Measurements from ENCODE around the gene PGAP6.
"Not testable (repeated sequence)": the region's sequence is repeated elsewhere in the genome, so short reads cannot be mapped to it uniquely, and the experiment has no call there.

The PGAP6 gene

DNA sequence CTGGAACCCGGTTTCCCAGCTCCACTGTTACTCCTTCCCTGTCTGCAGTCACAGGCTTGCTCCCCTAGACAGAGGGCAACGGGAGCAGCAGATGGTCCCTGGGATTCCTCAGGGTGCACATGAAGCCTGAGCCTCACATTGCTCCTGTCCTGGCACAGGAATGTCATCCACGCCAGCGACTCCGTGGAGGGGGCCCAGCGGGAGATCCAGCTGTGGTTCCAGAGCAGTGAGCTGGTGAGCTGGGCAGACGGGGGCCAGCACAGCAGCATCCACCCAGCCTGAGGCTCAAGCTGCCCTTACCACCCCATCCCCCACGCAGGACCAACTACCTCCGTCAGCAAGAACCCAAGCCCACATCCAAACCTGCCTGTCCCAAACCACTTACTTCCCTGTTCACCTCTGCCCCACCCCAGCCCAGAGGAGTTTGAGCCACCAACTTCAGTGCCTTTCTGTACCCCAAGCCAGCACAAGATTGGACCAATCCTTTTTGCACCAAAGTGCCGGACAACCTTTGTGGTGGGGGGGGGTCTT is 18.3 kb upstream of the PGAP6 start:
- no peak for DNase-seq

DNA sequence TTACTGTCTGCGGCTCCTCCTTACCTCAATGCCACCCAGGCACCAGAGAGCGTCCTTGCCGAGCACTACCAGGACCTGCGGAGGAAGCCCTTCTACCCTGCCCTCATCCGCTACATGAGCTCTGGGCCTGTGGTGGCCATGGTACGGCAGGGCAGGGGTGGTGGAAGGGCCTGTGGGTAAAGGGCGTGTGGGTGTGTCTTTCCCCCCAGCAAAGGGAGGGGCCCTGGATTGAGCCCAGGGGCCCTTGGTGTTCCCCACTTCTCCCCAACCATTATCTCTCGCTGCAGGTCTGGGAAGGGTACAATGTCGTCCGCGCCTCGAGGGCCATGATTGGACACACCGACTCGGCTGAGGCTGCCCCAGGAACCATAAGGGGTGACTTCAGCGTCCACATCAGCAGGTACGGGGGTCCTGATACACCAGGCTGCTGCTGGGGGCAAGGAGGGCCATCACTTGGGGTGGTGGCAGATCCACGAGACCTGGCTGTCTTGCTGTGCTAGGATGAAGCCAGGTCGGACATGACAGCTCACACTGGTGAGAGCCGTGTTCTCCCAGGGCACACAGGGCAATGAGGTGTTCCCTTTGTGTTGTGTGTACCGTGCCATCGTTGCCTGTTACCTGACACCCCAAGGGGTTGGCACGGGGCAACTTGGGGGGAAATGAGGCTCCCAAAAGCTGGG is 17.7 kb upstream of the PGAP6 start:
- DNase-seq: no peak

DNA sequence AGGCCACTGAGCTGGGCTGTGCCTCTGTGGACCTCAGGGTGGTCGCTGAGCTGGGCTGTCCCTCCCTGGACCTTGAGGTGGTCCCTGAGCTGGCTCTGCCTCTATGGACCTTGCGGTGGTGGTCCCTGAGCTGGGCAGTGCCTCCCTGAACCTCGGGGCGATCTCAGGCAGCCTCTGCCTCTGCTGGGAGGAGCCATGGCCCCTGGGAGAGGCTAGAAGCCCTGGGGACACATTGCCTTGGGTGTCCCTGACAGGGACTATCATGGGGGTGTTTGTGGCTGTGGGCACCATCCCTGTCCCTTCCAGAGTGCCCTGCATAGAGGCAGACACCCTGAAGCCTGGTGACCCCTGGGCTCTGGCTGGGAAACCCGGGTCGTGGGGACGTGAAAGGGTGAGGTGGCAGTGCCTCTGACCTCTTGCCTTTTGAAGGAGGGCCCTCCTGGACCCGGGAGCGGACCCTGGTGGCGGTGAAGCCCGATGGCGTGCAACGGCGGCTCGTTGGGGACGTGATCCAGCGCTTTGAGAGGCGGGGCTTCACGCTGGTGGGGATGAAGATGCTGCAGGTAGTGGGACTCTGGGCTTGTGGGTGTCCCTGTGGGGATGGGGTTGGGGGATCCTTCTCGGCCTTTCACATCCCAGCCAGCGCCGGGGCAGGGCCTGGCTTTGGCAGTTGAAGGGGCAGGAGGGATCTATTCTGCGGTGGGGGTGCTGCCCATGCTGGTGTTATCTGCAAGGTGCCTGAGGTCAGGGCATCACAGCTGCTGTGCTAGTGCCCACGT is 17.0 kb upstream of the PGAP6 start:
- DNase-seq: no peak

DNA sequence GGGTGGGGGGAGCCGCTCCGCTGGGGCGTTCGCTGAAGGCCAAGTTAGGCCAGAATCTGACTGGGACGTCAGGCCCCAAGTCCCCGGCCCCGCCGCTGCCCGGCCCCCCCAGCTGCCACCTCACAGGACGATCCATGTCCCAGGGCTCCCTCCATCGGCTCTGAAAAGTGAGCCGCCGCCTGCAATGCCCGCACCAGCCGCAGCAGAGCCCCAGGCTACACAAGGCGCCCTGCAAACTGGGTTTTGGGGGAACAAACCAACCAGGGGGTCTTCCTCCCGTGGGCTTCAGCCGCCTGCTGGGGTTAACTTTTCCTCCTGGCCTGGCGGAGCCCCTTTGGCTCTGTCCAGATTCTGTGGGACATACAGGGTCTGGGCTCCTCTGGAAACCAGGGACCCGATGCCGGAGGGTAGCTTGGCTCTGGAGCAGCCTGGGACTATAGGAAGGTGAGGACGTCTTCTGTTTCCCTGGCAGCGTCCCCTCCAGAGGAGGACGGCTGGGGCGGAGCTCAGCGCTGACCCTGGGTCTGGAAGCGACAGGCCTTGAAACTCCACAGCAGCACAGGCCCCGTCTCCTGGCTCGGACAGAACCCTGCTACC is 16.1 kb upstream of the PGAP6 start:
- no peak for DNase-seq

DNA sequence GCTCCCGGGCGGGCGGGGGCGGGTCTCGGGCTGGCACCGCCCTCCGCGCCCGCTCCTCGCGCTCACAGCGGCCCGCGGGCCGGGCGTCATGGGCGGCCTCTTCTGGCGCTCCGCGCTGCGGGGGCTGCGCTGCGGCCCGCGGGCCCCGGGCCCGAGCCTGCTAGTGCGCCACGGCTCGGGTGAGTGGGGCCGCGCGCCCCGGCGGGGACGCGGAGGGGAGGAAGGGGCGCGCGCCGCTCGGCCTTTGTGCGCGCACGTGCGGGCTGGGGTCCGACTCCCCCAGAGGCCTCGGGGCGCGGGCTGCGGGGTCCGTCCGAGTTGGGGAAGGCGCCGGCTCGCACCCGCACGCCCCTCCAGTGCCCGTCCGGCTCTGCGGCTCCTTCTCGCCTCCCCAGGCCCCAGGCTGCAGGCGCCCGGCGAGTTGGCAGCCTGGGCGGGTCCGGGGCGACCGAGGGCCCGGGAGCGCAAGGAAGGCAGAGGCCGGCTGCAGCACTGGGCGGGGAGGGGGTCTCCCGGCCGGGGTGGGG is 15.4 kb upstream of the PGAP6 start, which contains the start of gene NME4:
Gene NME4, plus strand, starts transcription at position 65 of the 527 bp plus-strand sequence. Its CDS starts 24 bp downstream, at position 89.
- no peak for DNase-seq

DNA sequence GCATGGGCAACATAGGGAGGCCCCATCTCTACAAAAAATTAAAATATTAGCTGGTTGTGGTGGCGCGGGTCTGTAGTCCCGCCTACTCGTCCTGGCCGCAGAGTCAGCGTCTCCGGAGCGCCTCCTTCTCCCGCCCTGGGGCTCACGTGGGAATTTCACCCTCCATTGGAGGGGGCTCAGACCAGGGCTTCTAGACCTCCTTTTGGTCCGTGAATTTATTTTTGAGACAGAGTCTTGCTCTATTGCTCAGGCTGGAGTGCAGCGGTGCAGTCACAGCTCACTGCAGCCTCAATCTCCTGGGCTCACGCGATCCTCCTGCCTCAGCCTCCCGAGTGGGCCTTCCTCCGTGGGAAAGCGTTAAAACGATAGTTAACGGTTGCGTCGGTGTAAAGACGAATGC is 14.8 kb upstream of the PGAP6 start:
- no peak for DNase-seq

DNA sequence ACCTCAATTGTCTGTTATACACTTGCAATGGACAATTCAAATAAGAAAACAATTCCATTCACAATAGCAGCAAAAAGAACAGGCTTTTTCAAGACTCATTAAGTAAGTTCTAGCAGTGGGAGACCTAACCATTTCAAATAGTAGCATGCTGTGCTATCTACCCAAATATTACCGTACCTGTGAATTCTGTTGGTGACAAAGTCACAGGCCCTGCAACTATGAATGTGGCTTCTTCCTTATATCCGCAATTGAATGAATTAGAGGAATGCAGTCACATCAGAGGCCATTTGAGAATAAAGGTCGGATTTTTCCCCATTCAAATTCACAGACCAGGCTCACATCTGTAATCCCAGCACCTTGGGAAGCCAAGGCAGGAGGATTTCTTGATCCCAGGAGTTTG is 14.4 kb upstream of the PGAP6 start:
- no peak for DNase-seq

DNA sequence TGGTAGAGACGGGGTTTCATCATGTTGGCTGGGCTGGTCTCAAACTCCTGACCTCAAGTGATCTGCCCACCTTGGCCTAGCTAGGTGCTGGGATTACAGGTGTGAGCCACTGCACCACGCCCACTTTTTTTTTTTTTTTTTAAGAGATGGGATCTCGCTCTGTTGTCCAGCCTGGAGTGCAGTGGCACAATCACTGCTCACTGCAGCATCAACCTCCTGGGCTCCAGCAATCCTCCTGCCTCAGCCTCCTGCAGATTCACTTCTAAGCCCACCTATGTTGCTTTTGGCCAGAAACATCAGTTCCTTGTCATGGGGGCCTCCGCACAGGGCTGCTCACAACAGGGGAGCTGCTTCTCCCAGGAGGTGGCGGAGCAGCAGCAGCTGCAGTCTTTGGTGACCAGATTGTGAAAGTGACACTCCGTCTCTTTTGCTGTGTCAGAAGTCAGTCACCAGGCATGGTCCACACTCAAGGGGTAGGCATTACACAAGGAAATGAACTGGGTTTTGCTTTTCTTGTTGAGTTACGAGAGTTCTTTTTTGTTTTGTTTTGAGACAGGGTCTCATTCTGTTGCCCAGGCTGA is 10.8 kb upstream of the PGAP6 start:
- no peak for DNase-seq

DNA sequence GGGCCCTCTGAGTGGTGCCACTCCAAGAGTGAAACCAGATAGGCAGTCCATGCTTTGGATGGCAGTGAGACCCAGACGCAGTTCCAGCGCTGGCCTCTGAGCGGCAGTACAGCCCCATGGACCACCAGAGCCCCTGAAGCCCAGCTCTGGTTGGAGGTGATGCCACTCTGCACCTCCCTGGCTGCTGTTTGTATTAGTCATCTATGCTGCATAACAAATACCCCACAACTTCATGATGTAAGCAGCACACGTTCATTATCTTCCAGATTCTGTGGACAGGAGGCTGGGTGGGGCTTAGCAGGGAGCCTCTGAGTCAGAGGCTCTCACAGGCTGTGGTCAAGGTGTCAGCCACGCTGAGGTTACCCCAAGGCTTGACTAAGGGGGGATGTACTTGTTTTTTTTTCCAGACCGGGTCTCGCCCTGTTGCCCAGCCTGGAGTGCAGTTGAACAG is 10.1 kb upstream of the PGAP6 start:
- DNase-seq: peak; percentile 33 to 73 (median 48)

DNA sequence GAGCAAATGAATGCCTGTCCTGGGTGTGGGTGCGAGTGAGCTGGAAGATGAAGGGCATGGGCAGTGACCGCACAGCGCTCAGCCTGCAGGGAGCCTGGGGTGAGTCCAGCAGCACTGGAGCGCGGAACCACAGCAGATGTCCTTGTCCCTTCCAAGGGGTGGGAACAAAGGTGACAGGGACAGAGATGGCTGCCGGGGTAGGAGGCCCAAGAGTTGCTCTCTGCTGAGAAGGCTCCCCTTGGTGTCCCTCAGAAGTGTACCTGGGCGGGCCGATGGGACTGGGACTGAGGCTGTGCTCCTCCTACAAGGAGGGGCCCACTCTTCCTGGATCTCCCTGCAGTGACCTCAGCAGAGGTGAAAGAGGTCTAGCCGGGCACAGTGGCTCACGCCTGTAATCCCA is 7.6 kb upstream of the PGAP6 start:
- DNase-seq: no peak

DNA sequence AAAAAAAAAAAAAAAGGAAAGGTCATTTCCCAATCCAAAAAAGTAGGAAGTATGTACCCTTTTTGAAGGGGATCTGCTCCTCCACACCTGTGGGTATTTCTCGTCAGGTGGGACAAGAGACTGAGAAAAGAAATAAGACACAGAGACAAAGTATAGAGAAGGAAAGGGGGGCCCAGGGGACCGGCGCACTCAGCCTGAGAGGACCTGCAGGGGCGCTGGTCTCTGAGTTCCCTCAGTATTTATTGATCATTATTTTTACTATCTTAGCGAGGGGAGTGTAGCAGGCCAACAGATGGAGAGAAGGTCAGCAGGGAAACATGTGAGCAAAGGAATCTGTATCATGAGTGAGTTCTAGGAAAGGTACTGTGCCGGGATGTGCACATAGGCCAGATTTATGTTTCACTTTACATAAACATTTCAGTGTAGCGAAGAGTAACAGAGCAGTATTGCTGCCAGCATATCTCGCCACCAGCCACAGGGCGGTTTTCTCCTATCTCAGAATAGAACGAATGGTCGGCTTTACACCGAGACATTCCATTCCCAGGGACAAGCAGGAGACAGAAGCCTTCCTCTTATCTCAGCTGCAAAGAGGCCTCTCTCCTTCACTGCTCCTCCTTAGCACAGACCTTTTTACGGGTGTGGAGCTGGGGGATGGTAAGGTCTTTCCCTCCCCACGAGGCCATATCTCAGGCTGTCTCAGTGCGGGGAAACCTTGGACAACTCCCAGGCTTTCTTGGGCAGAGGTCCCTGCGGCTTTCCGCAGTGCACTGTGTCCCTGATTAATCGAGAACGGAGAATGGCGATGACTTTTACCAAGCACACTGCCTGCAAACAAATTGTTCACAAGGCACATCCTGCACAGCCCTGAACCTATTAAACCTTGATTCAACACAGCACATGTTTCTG is 6.2 kb upstream of the PGAP6 start:
- not testable (repeated sequence) for DNase-seq

DNA sequence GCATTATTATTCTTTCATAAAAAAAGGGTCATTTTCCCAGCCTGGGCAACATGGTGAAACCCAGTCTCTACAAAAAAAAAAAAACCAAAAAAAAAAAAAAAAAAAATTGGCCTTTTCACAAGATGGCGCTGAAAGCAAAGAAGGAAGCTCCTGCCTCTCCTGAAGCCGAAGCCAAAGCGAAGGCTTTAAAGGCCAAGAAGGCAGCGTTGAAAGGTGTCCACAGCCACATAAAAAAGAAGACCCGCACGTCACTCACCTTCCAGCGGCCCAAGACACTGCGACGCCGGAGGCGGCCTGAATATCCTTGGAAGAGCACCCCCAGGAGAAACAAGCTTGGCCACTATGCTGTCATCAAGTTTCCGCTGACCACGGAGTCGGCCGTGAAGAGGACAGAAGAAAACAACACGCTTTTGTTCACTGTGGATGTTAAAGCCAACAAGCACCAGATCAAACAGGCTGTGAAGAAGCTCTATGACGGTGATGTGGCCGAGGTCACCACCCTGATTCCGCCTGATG is 4.9 kb upstream of the PGAP6 start:
- DNase-seq: no peak

DNA sequence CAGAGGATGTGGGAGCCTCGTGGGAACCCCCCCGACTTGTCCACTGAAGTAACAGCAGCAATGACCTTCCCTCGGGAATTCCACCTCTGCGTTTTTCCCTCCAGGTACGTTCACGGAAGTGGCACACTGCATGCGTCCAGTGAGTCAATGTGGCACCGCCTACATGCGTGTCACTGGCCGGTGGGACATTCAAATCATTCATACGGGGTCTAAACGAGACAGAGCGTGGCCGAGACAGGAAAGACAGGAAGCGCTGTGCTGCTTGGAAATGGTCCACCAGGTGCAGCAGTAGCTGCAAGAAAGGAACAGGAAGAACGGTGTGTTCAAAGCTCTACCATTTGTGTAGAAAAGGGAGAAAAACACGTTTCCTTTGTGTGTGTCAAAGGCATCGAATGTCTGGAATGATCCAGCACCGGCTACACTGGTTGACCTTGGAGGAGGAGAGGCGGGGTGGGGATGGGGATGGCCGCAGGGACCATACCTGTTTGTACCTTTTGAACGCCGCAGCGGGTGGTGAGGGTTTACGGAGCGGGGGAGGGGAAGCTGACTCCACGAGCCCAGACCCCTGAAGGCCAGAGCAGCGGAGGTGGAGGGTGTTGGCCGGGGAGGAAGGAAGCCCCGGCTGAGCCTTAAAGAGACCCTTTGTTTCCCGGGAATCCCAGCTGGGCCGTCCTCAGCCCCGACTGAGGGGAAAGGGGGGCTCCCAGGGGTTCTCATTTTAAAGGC is 1.7 kb upstream of the PGAP6 start:
- DNase-seq: no peak

DNA sequence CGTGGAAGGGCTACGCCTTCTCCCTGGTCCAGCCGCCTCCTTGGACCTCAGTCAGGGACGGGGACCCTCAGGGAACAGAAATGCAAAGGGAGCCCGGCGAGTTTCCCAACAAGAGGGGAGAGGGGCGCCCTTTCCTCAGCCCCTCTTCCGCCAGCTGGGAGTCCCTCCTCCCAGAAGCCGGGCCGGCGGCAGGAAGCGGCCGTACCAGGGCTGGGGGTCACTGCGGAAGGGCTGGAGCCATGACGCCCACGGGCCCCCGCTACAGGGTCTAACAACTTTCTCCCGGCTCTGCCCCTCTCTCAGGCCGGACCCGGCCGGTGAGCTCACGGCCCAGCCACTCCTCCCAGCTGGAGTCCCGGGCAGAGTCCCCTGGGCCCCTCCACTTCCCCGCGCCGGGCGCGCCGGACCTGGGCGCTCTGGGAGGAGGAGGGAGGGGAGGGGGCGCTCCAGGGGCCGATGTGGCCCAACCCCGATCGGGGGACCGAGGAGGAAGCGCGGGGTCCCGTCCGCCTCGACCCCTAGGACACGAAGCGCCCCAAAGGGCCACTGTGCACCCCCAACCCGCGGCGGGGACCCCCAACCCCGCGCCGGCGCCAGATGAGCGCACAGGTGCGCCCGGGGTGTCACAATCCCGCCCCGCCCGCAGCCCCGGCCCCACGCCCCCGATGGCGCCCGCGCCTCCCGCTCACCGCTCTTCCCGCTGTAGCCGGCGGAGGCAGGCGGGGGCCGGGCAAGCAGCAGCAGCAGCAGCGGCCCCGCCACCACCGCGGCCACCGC is 578 bp downstream of the PGAP6 start:
- no peak for DNase-seq

DNA sequence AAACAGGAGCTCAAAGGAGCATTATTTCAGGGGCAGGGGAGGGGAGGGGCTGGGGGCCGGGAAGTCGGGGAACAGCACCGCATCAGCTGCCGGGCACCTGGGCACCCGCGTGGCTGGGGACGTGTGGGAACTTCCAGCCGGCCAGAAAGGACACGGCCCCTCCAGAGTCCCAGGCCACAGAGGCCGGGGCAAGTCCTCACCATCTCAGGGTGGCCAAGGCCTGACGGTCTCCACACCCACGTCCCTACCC is 1.1 kb downstream of the PGAP6 start:
- no peak for DNase-seq

DNA sequence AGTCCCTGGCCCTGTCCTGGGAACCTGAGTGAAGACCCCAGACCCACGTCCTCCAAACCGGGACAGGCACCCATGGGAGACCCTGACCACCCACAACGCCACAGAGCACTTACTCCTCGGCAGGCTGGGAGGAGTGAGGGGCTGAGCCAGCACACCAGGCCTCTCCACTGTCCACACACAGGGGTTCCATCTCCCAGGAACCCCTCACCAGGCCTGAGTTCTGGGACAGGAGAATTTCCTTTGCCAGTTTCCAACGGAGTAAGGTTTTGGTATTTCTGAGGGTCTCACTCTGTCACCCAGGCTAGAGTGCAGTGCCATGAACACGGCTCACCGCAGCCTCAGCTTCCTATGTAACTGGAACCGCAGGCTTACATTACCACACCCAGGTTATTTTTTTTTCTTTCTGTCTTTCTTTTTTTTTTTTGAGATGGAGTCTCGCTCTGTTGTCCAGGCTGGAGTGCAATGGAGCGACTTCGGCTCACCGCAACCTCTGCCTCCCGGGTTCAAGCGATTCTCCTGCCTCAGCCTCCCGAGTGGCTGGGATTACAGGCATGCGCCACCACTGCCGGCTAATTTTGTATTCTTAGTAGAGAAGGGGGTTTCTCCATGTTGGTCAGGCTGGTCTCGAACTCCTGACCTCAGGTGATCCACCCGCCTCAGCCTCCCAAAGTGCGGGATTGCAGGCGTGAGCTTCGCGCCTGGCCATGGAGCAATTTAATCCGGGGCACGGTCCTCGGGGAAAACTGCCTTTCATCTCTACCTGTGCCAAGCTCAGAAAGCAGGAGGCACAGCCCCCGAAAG is 1.6 kb downstream of the PGAP6 start:
- no peak for DNase-seq

DNA sequence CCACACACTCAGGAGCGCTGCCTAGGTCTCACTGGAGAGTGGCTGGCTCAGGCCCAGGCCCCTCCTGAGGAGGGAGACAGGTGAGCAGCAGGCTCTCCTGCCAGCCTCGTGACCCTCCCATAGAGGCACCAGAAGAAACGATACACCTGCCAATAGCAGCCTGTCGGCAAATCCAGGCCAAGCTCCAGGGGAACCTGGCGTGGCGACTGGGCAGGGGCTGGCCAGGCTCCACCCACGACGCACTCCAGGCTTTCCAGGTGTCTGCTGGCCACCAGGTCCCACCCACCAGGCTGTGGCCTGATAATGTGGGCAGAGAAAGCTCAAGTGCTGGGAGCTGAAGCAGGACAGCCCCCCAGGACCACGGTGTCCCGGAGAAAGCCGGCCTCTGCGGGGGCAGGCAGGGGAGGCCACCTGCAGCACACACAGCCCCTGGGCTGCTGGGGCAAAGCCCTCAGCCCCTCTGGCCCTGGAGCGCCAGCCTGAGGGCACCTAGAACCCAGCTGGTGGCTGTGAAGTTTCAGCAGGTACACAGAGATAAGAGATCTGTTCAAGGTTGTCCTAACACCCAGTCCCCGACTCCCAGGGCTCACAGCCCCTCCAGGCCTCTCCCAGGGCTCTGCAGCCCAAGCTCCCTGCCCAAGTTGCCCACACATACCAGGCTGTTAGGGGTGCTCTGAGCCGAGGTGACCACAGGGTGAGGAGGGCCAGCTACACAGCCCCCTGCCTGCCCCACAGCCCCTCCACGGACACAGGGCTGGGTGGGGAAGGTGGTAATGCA is 2.4 kb downstream of the PGAP6 start:
- DNase-seq: no peak

DNA sequence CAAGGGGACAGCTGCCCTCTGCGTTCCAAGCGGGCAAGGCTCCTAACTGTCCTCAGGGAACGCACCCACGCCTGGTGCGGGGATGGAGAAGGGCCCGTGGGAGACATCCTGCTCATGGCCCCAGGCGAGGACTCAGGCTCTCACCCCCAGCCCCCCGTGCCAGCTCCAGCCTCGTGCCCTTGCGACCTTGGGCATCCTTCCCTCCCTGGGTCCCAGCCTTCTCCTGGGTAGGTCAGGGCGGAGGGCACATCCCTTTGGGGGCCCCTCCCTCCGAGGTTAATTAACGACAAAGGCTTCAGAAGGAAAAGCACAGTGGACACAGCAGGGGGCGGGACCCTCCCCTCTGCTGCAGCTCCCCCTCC is 3.0 kb downstream of the PGAP6 start:
- DNase-seq: no peak

Data from activated CD4-positive, CD25-positive, alpha-beta regulatory T cell (primary cell).